ENCODE data around the gene SCN11A.
"Not testable (repeated sequence)": the region's sequence is repeated elsewhere in the genome, so short reads cannot be mapped to it uniquely, and the experiment has no call there.

The SCN11A gene

GRCh38 chr3:39067286-39067685, 15.5 kb upstream of the SCN11A start:
- DNase-seq (ENCODE audit: low read depth in 3 of 3, low spot score in 1 of 3) = no peak

GRCh38 chr3:39065197-39065596, 13.5 kb upstream of the SCN11A start:
- no peak for DNase-seq (ENCODE audit: low read depth in 3 of 3, low spot score in 1 of 3)

- DNase-seq (ENCODE audit: low read depth in 3 of 3, low spot score in 1 of 3) = no peak
These were observed 12.9 kb upstream of the SCN11A start for GRCh38 chr3:39064646-39065045.

GRCh38 chr3:39063143-39063542, 11.4 kb upstream of the SCN11A start:
- DNase-seq (ENCODE audit: low read depth in 3 of 3, low spot score in 1 of 3) = no peak

GRCh38 chr3:39062180-39062579, 10.4 kb upstream of the SCN11A start:
- no peak for DNase-seq (ENCODE audit: low read depth in 3 of 3, low spot score in 1 of 3)

GRCh38 chr3:39061228-39061627, 9.5 kb upstream of the SCN11A start:
- not testable (repeated sequence) for DNase-seq (ENCODE audit: low read depth in 3 of 3, low spot score in 1 of 3)

GRCh38 chr3:39056151-39056550, 4.4 kb upstream of the SCN11A start:
- DNase-seq (ENCODE audit: low read depth in 3 of 3, low spot score in 1 of 3) = no peak

GRCh38 chr3:39053696-39054095, 2.0 kb upstream of the SCN11A start:
- no peak for DNase-seq (ENCODE audit: low read depth in 3 of 3, low spot score in 1 of 3)

GRCh38 chr3:39052583-39052982, 839 bp upstream of the SCN11A start:
- no peak for DNase-seq (ENCODE audit: low read depth in 3 of 3, low spot score in 1 of 3)

- no peak for DNase-seq (ENCODE audit: low read depth in 3 of 3, low spot score in 1 of 3)
These were observed 1.7 kb downstream of the SCN11A start for GRCh38 chr3:39050029-39050428.

GRCh38 chr3:39038165-39038564, 13.6 kb downstream of the SCN11A start:
- no peak for DNase-seq (ENCODE audit: low read depth in 3 of 3, low spot score in 1 of 3)

- no peak for DNase-seq (ENCODE audit: low read depth in 3 of 3, low spot score in 1 of 3)
These were observed 22.2 kb downstream of the SCN11A start for GRCh38 chr3:39029556-39029955.

- no peak for DNase-seq (ENCODE audit: low read depth in 3 of 3, low spot score in 1 of 3)
These were observed 23.2 kb downstream of the SCN11A start for GRCh38 chr3:39028546-39028945.

GRCh38 chr3:39025222-39025970, 26.3 kb downstream of the SCN11A start:
- DNase-seq (ENCODE audit: low read depth in 3 of 3, low spot score in 1 of 3) = no peak

- no peak for DNase-seq (ENCODE audit: low read depth in 3 of 3, low spot score in 1 of 3)
These were observed 27.2 kb downstream of the SCN11A start for GRCh38 chr3:39024497-39024896.

GRCh38 chr3:39022286-39022630, 29.5 kb downstream of the SCN11A start:
- DNase-seq (ENCODE audit: low read depth in 3 of 3, low spot score in 1 of 3) = no peak

- DNase-seq (ENCODE audit: low read depth in 3 of 3, low spot score in 1 of 3) = no peak
These were observed 30.1 kb downstream of the SCN11A start for GRCh38 chr3:39021465-39022285.

GRCh38 chr3:39021029-39021428, 30.7 kb downstream of the SCN11A start:
- no peak for DNase-seq (ENCODE audit: low read depth in 3 of 3, low spot score in 1 of 3)

- DNase-seq (ENCODE audit: low read depth in 3 of 3, low spot score in 1 of 3) = no peak
These were observed 32.4 kb downstream of the SCN11A start for GRCh38 chr3:39019299-39019698.

GRCh38 chr3:39015418-39015817, 36.3 kb downstream of the SCN11A start:
- no peak for DNase-seq (ENCODE audit: low read depth in 3 of 3, low spot score in 1 of 3)

GRCh38 chr3:39013921-39014509, 37.7 kb downstream of the SCN11A start:
- no peak for DNase-seq (ENCODE audit: low read depth in 3 of 3, low spot score in 1 of 3)

- DNase-seq (ENCODE audit: low read depth in 3 of 3, low spot score in 1 of 3) = no peak
These were observed 38.5 kb downstream of the SCN11A start for GRCh38 chr3:39013289-39013688.
